HG03354 (cell line): ENCODE results near the gene RHOT1.
"Not testable (repeated sequence)": the region's sequence is repeated elsewhere in the genome, so short reads cannot be mapped to it uniquely, and the experiment has no call there.

ENCODE experiments used
- ATAC-seq: cut with Tn5 transposase; IDR thresholded peaks from one replicate; pipeline ENCODE4 v1.9.1; 2021; ENCODE audit warnings: mild to moderate bottlenecking; ENCODE audit not compliant: unreplicated experiment, poor library complexity, severe bottlenecking

RHOT1 gene

GRCh38 chr17:32211671-32212070 is 69.4 kb downstream of the RHOT1 start:
- ATAC-seq, result no peak

GRCh38 chr17:32215696-32216095 is 73.4 kb downstream of the RHOT1 start:
- ATAC-seq, result no peak

- no peak for ATAC-seq
Measured at GRCh38 chr17:32222621-32223020, 80.3 kb downstream of the RHOT1 start.

- no peak for ATAC-seq
Measured at GRCh38 chr17:32223703-32224102, 81.4 kb downstream of the RHOT1 start.

- no peak for ATAC-seq
Measured at GRCh38 chr17:32226886-32227285, 84.6 kb downstream of the RHOT1 start.

GRCh38 chr17:32227910-32228309 is 85.6 kb downstream of the RHOT1 start:
- no peak for ATAC-seq

GRCh38 chr17:32235588-32235987 is 93.3 kb downstream of the RHOT1 start:
- ATAC-seq, result no peak

GRCh38 chr17:32239456-32239855 is 97.2 kb downstream of the RHOT1 start:
- no peak for ATAC-seq

GRCh38 chr17:32240750-32241149 is 98.4 kb downstream of the RHOT1 start:
- no peak for ATAC-seq

- ATAC-seq, result no peak
Measured at GRCh38 chr17:32241640-32242039, 99.3 kb downstream of the RHOT1 start.

GRCh38 chr17:32249475-32249874 is 107.2 kb downstream of the RHOT1 start:
- no peak for ATAC-seq

- ATAC-seq, result no peak
Measured at GRCh38 chr17:32253117-32253611, 110.9 kb downstream of the RHOT1 start.

GRCh38 chr17:32256012-32256700 is 113.9 kb downstream of the RHOT1 start:
- no peak for ATAC-seq

- no peak for ATAC-seq
Measured at GRCh38 chr17:32256701-32257019, 114.4 kb downstream of the RHOT1 start.

GRCh38 chr17:32258383-32259140 is 116.3 kb downstream of the RHOT1 start:
- no peak for ATAC-seq

GRCh38 chr17:32259586-32259985 is 117.3 kb downstream of the RHOT1 start:
- ATAC-seq, result no peak

GRCh38 chr17:32261417-32261736 is 119.1 kb downstream of the RHOT1 start:
- ATAC-seq, result no peak

GRCh38 chr17:32261936-32262510 is 119.7 kb downstream of the RHOT1 start:
- no peak for ATAC-seq

- not testable (repeated sequence) for ATAC-seq
Measured at GRCh38 chr17:32263515-32263914, 121.2 kb downstream of the RHOT1 start.

GRCh38 chr17:32264140-32264799 is 122.0 kb downstream of the RHOT1 start:
- ATAC-seq, result no peak

GRCh38 chr17:32264823-32265191 is 122.5 kb downstream of the RHOT1 start:
- no peak for ATAC-seq
